Fibroblast of lung (primary cell): Measurements from ENCODE around the gene RBMS2. TPM values are rescaled to one million over a fixed set of nuclear protein-coding genes. Genes with fewer than 3 reads are reported as not detected.
A peak's percentile ranks its signal among the peaks of the same experiment; 100 is the strongest.

Experiments
- DNase-seq, 2 donors: peaks; one replicate each; pipeline versions ENCODE4 v3.0.0 to v3.0.0-alpha.2; 2010; ENCODE audit warnings: low read depth in 2 of 2
- H2AFZ ChIP-seq: 2 replicates; pipeline ENCODE4 v1.5.1; 2012; ENCODE audit warnings: low read length, control low read depth, inconsistent platforms
- H3K27ac ChIP-seq: 2 replicates; pipeline ENCODE4 v1.5.1; 2011; ENCODE audit warnings: low read length, control low read depth; ENCODE audit not compliant: insufficient read depth
- H3K27me3 ChIP-seq: 2 replicates; pipeline ENCODE4 v1.5.1; 2011; ENCODE audit warnings: mild to moderate bottlenecking, low read length; ENCODE audit not compliant: control insufficient read depth, insufficient read depth
- H3K36me3 ChIP-seq: 2 replicates; pipeline ENCODE4 v1.5.1; 2011; ENCODE audit warnings: low read length; ENCODE audit not compliant: control insufficient read depth, insufficient read depth
- H3K4me1 ChIP-seq: 2 replicates; pipeline ENCODE4 v1.5.1; 2011; ENCODE audit warnings: low read length; ENCODE audit not compliant: control insufficient read depth, insufficient read depth; ENCODE audit errors: extremely low read depth
- H3K4me2 ChIP-seq: 2 replicates; pipeline ENCODE4 v1.5.1; 2011; ENCODE audit warnings: low read length, control low read depth; ENCODE audit not compliant: insufficient read depth; ENCODE audit errors: extremely low read depth
- H3K4me3 ChIP-seq, 4 experiments: fragments of 200-600 bp in 1 of 4; sonication (generic) in 1 of 4; replicated peaks in 1 of 4; 2 replicates each; pipeline ENCODE4 v1.5.1; 2011 to 2016; ENCODE audit warnings: low read length in 4 of 4, low read depth in 3 of 4, mild to moderate bottlenecking in 3 of 4, control low read depth in 2 of 4, inconsistent platforms in 1 of 4, mixed read lengths in 1 of 4; ENCODE audit not compliant: insufficient read depth in 1 of 4; ENCODE audit errors: control extremely low read depth in 1 of 4
- H3K79me2 ChIP-seq: 2 replicates; pipeline ENCODE4 v1.5.1; 2012; ENCODE audit warnings: mild to moderate bottlenecking, low read length, inconsistent platforms; ENCODE audit not compliant: control insufficient read depth, insufficient read depth
- H3K9ac ChIP-seq: 2 replicates; pipeline ENCODE4 v1.5.1; 2011; ENCODE audit warnings: mild to moderate bottlenecking, low read length, control low read depth; ENCODE audit not compliant: insufficient read depth
- H3K9me3 ChIP-seq: 2 replicates; pipeline ENCODE4 v1.5.1; 2012; ENCODE audit warnings: low read depth, low read length; ENCODE audit not compliant: control insufficient read depth, insufficient read depth
- H4K20me1 ChIP-seq: 2 replicates; pipeline ENCODE4 v1.5.1; 2011; ENCODE audit warnings: low read length; ENCODE audit not compliant: control insufficient read depth, insufficient read depth; ENCODE audit errors: extremely low read depth
- CTCF ChIP-seq, 2 donors: IDR thresholded peaks in 1 of 2; conservative IDR thresholded peaks in 1 of 2; 1 replicate in 1 of 2; 2 replicates in 1 of 2; pipeline ENCODE4 v1.5.1; 2011 to 2012; ENCODE audit warnings: low read length in 2 of 2, control low read depth in 1 of 2, inconsistent platforms in 1 of 2, low read depth in 1 of 2, mild to moderate bottlenecking in 1 of 2
- EZH2 ChIP-seq: IDR thresholded peaks from 2 replicates; pipeline ENCODE4 v1.5.1; 2012; ENCODE audit warnings: low read length, control low read depth, mild to moderate bottlenecking; ENCODE audit errors: missing control alignments
- polyA plus RNA-seq, 2 donors: library from polyadenylated mRNA; depleted of rRNA in 1 of 2; stranded (reverse) in 1 of 2; unstranded in 1 of 2; fragments of >200 nt; gene quantifications; 2 replicates each; pipeline ENCODE4 v1.2.1, GENCODE V29; 2011 to 2012; ENCODE audit warnings: missing spikeins in 1 of 2
- total RNA-seq: library from RNA; depleted of rRNA; stranded (reverse); fragments of >200 nt; gene quantifications from 2 replicates; pipeline ENCODE4 v1.2.1, GENCODE V29; 2014

The RBMS2 gene
- total and polyA plus RNA-seq, 2 donors (not counting 1 experiment from before 2014, with no cell fraction given): 23.1 to 66.9 TPM

GRCh38 chr12:56635806-56636674 lies 114.4 kb downstream of the RBMS2 start:
- Histone ChIP-seq H2AFZ (peak overlapping the region; percentile 76), H3K79me2 (peaks cover 46% of the 10 kb centered on the region), H3K27ac (peak overlapping the region; percentile 78), H3K4me2 (peak overlapping the region; percentile 72), H3K9ac (peak overlapping the region; percentile 67), H3K4me1 (peaks cover 17% of the 10 kb centered on the region), H3K36me3 (peaks cover 11% of the 10 kb centered on the region), H3K27me3 (no peaks in the 10 kb centered on the region), H3K9me3 (no peaks in the 10 kb centered on the region), H3K4me3 (peak overlapping the region; percentile 69 to 80 (median 77)), H4K20me1 (no peaks in the 10 kb centered on the region)
- TF ChIP-seq EZH2 (no peak), CTCF (conservative IDR thresholded peaks at IDR 0.05 in 1 of 2, IDR thresholded peaks at IDR 0.05 in 1 of 2; ENCODE audit: low read depth in 1 of 2, low read length in 2 of 2) (no peak)
- DNase-seq: peak; percentile 82 to 88

- H2AFZ ChIP-seq: no peak overlapping the region
- peaks cover 11% of the 10 kb centered on the region for H3K36me3 ChIP-seq
These were observed 115.3 kb downstream of the RBMS2 start for GRCh38 chr12:56636675-56637540.

More at GRCh38 chr12:56636675-56637540, 115.3 kb downstream of the RBMS2 start:
- Histone ChIP-seq H3K4me3 (peak overlapping the region; percentile 69 to 80 (median 77)), H3K79me2 (peaks cover 44% of the 10 kb centered on the region), H3K27me3 (no peaks in the 10 kb centered on the region), H3K9me3 (no peaks in the 10 kb centered on the region), H3K4me2 (peak overlapping the region; percentile 72), H4K20me1 (no peaks in the 10 kb centered on the region), H3K9ac (peak overlapping the region; percentile 35), H3K27ac (peak overlapping the region; percentile 78), H3K4me1 (peaks cover 16% of the 10 kb centered on the region)
- TF ChIP-seq CTCF (conservative IDR thresholded peaks at IDR 0.05 in 1 of 2, IDR thresholded peaks at IDR 0.05 in 1 of 2; ENCODE audit: low read depth in 1 of 2, low read length in 2 of 2): peak; percentile 53 to 82
- TF ChIP-seq EZH2: no peak
- DNase-seq: peak; percentile 99 to 100
